SIG-M5 (cell line): ENCODE measurements around the gene TMC7.
"Not testable (repeated sequence)": the region's sequence is repeated elsewhere in the genome, so short reads cannot be mapped to it uniquely, and the experiment has no call there.

Experiments used
- DNase-seq: peaks from one replicate; lab custom pipeline; 2025; lab: John Stamatoyannopoulos, UW

TMC7 gene

DNA sequence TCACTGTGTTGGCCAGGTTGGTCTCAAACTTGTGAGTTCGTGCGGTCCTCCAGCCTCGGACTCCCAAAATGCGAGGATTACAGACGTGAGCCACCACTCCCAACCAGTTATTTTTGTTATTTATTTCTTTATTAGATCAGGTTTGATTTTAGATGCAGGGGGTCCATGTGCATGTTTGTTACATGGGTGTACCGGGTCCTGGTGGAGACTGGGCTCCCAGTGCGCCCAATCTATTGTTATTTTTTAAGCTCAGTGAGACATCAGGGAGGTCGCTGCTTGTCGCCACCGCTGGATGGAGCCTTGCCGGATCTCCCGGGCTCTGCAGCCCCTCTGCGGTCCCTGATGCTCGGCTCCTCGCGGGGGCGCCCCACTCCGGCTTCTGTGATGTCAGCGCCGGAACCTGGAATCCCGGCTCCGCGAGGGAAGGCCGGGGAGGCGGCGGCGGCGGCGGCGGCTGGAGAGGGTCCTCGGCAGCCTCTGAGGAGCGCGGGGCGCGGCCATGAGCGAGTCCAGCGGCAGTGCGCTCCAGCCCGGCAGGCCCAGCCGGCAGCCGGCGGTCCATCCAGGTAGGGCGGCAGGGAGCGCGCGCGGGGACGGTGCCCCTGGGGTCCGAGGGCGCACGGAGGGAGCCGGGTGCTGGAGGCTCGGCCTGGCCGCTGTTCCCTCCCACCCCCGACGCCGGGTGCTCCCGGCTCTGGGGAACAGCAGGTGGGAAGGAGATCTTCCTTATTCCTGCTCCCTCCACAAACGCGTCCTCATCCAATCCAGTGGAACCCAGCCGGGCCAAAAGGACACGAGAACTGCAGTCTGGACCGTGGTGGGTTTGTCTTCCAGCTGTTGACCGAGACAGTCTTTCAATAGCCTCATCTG is at the start of gene TMC7:
TMC7 (plus strand) TSS at position 370 of the 870 bp plus-strand sequence; CDS start at position 500, 130 bp downstream.
- no peak for DNase-seq

DNA sequence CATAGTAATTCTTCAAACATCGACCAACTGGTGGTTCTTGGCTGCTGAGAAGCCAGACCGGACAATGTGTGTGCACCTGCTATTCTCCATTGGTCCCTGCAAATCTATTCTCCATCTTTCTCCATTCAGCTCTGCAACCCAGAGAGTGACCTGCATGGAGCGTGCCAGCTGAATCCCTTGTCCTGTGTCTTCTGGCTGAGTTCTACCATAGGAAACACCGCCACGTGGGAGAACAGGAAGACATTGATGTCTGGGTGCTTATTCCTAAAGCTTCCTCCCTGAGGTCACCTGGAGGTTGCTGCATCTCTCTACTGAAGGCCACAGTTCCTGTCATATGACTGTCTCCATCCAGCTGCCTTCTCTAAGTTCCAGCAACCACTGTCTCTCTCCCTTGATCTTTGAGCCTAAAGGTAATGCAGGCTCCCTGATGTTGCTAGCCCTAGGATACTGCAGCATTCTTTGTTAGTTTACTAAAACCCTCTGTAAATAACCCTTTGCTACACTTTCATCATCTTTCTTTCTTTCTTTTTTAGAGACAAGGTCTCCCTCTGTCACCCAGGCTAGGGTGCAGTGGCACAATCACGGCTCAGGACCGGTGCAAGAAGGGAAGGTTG is 46.9 kb upstream of the TMC7 start:
- DNase-seq: no peak

DNA sequence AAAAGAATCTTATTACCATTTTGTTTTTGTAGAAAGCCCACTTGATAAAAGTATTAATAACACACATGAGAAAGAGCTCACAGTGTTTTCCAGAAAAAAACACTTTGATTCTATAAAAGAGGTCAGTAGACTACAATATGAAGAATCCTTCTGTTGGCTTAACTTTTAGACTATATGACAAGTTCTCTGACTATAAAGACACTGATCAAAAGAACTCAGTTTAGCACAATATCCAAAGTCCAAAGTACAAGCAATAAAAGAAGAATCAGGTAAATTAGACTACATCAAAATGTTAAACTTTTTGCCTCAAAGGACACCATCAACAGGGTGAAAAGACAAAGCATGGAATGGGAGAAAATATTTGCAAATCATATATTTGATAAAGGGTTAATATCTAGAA is 46.3 kb upstream of the TMC7 start:
- no peak for DNase-seq

DNA sequence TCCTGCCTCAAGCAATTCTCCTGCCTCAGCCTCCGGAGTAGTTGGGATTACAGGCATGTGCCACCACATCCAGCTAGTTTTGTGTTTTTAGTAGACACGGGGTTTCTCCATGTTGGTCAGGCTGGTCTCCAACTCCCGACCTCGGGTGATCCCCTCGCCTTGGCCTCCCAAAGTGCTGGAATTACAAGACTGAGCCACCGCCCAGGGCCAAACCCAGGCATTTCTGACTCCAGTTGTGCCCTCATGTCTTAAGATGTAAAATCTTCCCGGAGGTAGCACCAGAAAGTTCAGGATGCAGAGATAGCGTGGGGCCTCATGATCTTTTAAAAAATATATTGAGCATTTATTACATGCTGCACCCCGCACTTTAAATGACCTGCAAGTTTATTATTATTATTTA is 44.7 kb upstream of the TMC7 start:
- DNase-seq: no peak

DNA sequence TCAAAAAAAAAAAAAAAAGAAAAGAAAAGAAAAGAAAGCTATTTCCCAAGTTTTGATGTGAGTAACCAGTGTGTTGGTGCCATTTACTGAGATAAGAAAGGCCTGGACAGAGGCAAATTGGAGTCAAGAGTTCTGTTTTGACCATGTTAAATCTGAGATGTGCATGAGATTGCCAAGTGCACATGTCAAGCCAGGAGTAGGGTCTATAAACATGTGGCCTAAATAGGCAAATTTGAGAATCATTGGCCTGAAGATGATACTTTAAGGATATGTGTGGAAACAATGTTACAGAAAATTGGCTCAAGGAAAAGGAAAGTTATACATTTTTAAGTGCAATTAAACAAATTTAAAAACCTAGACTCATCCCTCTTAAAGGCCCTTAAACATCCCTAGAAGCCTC is 42.3 kb upstream of the TMC7 start:
- no peak for DNase-seq

DNA sequence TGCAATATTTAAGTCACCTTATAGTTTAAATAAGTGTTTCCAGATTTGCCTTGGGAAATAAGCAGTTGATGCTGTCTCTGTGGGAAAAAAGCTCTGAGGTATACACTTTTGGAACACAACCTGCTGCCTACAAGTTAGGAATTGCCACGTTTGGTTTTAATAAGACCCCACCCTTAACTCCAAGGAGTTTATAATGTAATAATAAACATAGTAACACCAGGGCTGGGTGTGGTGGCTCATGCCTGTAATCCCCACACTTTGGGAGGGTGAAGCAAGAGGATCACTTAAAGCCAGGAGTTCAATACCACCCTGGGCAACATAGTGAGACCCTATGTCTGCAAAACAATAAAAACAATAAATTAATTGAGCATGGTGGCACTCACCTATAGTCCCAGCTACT is 41.7 kb upstream of the TMC7 start:
- no peak for DNase-seq

DNA sequence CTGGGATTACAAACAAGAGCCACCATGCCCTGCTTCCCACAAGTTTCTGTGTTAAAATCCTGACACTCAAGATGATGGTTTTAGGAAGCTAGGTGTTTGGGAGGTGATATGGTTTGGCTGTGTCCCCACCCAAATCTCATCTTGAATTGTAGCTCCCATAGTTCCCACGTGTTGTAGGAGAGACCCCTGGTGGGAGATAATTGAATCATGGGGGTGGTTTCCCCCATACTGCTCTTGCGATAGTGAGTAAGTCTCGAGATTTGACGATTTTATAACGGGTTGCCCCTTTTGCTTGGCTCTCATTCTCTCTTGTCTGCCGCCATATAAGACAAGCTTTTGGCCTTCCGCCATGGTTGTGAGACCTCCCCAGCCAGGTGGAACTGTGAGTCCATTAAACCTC is 40.3 kb upstream of the TMC7 start:
- DNase-seq: no peak

DNA sequence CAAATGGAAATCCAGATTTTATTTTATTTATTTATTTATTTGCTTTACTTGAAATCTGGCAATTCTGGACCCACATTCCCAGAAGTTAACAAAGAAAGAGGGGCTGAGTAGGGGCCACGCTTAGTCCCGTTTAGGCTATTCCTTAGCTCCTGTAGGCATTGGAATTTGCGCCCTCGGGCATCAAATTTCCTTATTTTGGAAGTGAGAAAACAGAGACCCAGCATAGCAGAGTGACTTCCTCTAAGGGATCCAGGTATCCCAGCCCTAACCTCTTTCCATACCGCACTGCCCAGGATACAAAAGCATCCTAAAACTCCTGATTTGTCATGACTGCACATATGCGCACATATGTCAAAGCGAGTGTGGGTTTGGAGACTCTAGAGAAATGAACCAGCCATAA is 38.5 kb upstream of the TMC7 start:
- no peak for DNase-seq

DNA sequence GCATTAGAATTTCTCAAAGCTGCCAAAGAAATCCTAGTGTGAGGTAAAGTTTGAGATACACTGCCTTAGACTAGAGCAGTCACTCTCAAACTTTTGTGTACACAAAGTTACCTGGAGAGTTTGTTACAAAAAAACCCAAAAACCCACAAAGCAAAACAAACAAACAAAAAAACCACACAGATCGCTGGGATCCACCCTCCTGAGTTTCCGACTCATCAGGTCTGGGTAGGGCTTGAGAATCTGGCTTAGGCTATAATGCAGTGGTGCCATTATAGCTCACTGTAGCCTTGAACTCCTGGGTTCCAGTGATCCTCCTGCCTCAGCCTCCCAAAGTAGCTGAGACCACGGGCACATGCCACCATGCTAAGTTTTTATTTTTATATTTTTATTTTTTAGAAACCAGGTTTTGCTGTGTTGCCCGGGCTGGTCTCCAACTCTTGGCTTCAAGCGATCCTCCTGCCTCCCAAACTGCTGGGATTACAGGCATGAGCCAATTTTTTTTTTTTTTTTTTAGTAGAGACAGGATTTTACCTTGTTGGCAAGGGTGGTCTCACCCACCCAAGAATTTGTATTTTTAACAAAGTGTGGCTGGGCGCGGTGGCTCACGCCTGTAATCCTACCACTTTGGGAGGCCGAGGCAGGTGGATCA is 35.2 kb upstream of the TMC7 start:
- DNase-seq: no peak

DNA sequence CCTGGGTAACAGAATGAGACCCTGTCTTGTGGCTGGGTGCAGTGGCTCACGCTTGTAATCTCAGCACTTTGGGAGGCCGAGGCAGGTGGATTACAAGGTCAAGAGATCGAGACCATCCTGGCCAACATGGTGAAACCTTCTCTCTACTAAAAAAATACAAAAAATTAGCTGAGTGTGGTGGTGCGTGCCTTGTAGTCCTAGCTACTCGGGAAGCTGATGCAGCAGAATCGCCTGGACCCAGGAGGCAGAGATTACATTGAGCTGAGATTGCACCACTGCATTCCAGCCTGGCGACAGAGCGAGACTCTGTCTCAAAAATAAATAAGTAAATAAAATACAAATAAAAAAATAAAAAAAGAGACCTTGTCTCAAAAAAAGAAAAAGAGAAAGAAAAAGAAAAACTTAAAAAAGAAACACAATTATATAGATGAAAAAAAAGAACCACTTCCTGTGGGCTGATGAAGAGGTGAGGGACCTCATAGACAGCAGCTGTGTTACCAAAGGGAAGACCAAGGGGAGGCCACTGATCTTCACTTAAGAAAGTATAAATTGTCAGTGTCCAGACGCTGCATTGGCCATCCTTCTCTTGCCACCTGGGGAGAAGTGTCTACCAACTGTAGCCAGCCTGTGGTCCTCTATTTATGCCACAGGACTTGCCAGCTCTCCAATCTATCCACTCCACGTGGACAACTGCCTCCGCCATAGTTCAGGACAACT is 33.1 kb upstream of the TMC7 start:
- DNase-seq: no peak

DNA sequence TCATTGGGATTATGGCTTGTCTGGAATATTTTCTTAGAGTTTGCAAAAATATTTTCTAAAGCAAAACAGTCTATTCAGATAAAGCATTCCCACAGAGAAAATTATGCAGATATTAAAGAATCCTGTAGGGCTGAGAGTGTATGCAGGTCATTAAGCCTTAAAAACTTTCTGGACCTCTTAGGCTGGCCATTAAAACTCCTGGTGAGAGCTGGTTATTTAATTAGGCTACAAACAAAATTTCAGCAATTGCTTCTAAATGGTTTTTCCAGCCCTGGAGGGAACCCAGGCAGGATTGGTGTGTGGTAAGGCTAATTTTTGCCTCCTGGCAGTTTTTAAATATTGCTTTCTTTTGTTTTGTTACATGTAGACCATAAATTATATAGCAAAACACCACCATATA is 30.2 kb upstream of the TMC7 start:
- DNase-seq: no peak

DNA sequence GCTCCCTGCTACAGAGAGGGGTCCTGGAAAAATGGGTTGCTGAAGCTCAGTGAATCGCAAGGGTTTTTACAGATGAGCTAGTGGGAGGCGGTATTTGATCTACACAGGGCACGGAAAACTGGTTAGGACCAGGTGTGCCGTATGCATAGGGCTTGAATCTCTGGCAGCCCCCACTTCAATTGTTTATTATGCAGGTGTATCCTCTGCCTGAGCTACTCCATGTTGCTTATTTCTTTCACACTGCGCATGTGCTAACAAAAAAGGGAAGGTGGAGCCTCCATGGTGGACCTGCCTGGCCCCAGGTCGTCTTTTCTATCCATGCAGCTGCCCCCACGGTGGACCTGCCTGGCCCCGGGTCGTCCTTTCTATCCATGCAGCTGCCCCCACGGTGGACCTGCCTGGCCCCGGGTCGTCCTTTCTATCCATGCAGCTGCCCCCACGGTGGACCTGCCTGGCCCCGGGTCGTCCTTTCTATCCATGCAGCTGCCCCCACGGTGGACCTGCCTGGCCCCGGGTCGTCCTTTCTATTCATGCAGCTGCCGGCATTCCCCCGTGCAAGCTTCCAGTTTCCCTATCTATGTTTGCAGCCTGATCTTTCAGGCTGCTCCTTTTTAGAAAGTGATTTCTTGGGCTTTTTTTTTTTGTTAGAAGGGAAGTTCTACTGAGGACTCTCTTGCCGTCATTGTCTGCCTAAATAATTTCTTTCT is 27.7 kb upstream of the TMC7 start:
- DNase-seq: not testable (repeated sequence)

DNA sequence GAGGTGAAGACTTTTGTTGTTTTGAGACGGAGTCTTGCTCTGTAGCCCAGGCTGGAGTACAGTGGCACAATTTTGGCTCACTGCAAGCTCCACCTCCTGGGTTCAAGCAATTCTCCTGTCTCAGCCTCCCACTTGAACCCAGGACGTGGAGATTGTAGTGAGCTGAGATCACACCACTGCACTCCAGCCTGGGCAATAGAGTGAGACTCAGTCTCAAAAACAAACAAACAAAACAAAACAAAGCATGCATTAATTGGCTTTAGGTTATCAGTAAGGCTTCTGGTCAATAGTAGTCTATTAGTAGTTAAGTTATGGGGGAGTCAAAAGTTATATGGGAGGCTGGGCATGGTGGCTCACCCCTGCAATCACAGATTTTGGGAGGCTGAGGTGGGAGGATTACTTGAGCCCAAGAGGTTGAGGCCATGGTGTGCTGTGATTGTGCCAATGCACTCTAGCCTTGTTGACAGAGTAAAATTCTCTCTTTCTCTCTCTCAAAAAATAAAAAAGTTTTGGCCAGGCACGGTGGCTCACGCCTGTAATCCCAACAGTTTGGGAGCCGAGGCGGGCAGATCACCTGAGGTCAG is 27.0 kb upstream of the TMC7 start:
- not testable (repeated sequence) for DNase-seq

DNA sequence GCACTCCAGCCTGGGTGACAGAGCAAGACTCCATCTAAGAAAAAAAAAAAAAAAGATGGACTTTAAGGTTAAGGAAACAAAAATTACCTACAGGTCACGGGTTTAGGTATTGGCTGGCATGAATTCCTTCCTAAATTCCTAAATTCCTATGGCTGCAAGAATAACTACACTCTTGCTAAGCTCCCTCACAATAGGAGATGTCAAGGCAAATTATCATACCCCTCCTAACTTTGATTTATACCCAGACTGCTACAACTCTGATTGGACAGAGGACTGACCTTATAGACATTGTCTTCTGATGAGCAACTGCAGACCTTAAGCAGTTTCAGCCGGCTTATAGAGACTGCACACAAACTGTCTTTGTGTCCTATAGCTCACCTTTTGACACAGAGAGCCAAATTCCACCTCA is 25.1 kb upstream of the TMC7 start:
- no peak for DNase-seq

DNA sequence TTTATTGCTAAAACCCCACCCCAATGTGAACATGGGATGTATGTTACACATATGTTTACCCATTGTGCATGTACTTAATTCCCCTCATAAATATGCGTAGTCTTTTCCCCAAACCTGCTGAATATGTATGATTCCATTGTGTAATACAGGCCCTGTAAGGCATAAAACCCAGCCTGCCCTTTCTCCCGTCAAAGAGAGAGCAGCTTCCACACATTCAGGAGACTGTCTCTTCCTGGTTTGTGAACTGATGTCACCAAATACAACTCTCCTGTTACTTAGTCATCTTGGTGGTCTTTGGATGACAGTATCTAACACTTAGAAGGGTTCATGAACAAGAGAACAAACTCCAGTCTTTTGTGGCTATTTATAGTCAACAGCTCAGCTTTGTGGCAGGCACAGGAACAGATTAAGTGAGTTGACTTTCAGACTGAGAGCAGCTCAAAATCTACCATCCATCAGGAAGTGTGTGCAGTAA is 24.7 kb upstream of the TMC7 start:
- DNase-seq: no peak

DNA sequence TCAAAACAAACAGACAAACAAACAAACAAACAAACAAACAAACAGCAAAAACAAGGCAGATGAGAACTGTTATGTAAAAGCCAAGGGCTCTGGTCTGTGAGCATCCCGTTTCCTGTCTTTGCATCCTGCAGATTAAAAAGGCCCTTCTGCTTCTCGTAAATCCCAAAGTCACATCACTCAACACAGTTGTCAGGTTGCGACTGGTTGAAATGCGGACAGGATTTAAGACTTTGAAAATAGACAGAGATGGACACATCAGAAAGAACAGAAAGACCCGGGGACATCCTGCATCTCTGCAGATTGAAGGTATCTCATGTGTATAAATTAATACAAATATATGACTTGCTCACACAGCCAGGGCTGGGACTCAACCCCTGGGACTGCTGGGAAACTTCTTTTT is 18.2 kb upstream of the TMC7 start:
- DNase-seq: no peak

DNA sequence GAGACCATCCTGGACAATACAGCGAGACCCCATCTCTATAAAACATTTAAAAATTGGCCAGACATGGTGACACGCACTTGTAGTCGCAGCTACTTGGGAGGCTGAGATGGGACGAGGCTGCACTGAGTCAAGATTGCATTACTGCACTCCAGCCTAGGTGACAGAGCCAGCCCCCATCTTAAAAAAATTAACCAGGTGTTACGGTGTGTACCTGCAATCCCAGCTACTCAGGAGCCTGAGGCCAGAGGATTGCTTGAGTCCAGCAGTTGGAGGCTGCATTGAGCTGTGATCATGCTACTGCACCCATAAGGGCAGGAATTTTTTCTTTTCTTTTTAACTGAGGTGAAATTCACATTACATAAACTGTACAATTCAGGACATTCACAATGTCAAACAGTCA is 16.9 kb upstream of the TMC7 start:
- no peak for DNase-seq

DNA sequence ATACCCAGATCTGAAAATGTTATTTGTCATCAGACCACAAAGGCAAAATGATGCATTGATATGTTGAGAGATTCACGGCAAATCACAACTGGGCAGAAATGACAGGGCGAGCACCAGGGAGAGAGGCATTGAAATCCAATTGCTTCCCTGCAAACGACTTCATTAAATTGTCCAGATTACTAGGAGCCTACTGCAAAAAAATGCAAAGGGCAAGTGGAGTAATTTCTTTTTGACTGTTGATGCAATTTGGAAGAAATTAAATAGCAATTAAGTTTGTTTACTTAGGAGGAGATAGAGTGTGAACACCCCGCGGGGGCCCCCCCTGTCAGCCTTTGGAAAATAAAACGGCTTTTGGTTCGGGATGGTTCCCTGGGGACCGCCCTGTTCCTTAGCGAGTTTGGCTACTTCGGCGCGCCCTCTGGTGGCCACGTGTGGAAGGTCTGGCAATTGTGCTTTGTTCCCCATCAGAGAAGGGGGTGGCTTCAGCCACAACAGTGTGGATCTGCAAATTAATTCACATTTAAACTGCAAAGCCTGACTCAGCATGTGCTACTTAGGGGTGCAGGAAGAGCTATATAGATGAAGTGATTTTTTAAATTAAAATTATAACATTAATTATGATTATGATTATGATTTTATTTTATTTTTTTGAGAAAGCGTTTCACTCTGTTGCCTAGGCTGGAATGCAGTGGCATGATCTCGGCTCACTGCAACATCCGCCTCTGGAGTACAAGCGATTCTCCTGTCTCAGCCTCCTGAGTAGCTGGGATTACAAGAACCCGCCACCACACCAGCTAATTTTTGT is 14.5 kb upstream of the TMC7 start:
- no peak for DNase-seq

DNA sequence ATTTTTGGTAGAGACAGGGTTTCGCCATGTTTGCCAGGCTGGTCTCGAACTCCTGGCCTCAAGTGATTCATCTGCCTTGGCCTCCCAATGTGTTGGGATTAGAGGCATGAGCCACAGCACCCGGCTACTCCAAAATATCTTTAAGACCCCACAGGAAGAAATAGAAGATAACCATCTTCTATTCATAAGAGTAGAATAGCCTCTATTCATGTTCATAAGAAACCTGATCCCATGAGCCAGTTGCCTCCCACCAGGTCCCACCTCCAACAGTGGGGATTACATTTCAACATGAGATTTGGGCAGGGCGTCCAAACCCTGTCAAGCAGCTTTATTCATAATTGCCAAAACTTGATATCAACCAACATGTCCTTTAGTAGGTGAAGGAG is 13.9 kb upstream of the TMC7 start:
- no peak for DNase-seq

DNA sequence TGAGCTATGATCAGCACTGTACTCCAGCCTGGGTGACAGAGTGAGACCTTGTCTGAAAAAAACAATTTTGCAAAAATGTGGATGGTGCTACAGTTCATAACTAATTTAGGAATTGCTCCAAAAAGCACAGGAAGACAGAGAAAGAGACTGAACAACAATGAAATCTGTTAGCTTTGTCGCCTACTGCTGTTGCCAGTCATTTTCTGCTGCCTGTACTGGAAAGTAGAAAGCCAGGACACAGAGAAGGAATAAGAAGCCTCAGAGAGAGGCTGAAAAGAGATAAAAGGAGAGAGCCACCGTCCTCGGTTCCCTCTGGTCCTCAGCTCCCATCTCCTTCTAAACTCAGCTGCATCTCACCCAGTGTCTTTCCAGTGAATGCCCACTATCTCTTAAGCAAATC is 8.6 kb upstream of the TMC7 start:
- DNase-seq: no peak

DNA sequence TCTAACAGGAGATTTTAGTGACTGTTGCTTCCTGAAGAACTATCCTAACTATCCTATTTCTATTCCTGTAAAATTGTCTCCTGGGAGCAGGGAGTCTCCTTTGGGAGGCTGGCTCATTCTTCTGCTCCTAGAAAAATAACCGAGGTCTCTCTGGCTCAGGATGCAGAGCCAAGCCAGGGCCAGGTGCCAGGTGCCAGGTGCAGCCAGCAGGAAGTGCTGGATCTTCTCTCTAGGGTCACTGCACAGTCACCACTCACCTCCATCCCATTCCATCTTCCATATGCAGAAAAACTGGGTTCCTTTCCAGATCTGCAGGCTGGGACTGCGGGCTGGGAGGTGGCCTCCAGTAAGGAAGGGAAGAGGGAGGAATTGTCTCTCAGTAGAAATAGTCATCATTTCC is 3.8 kb upstream of the TMC7 start:
- no peak for DNase-seq
